A673 (cell line): ENCODE measurements around the gene INTS11. TPM values are rescaled to one million over a fixed set of nuclear protein-coding genes. Genes with fewer than 3 reads are reported as not detected.

ENCODE experiments used
- Bru-seq: library from RNA; stranded (reverse); fragments of 400-500 nt; gene quantifications from one replicate; lab custom pipeline; 2021; lab: Mats Ljungman, UMichigan
- BruChase-seq, 2 experiments: library from RNA; stranded (reverse); fragments of 400-500 nt; gene quantifications; one replicate each; lab custom pipeline; 2021; lab: Mats Ljungman, UMichigan
- BruUV-seq: library from RNA; stranded (reverse); fragments of 400-500 nt; replicated peaks from 2 replicates; lab custom pipeline; 2021; lab: Mats Ljungman, UMichigan
- CTCF ChIA-PET: fragments of 300-600 bp; sonication (Branson Sonifier 250); formaldehyde crosslinking; loops from one replicate; lab custom pipeline; 2022; ENCODE audit warnings: antibody characterized with exemption; lab: Charles Lee
- POLR2A ChIA-PET: fragments of 300-600 bp; sonication (Branson Sonifier 250); formaldehyde crosslinking; loops from one replicate; lab custom pipeline; 2022; ENCODE audit warnings: antibody characterized with exemption; ENCODE audit not compliant: low non-redundant PET; lab: Charles Lee
- DNase-seq: peaks from one replicate; pipeline ENCODE4 v3.0.0-alpha.2; 2015; ENCODE audit warnings: low spot score
- H3K27ac ChIP-seq: fragments of 200-600 bp; sonication (generic); 2 replicates; pipeline ENCODE4 v1.5.1; 2016; ENCODE audit warnings: mixed run types, low read depth, mild to moderate bottlenecking, mixed read lengths, antibody characterized with exemption, low read length; ENCODE audit not compliant: poor library complexity, severe bottlenecking
- H3K27me3 ChIP-seq: fragments of 200-600 bp; sonication (generic); replicated peaks from 2 replicates; pipeline ENCODE4 v1.6.1; 2017; ENCODE audit warnings: mixed run types, low read depth, mild to moderate bottlenecking, mixed read lengths, antibody characterized with exemption, low read length; ENCODE audit not compliant: insufficient read depth, poor library complexity
- H3K36me3 ChIP-seq: fragments of 200-600 bp; sonication (generic); 2 replicates; pipeline ENCODE4 v1.6.1; 2016; ENCODE audit warnings: mixed run types, mild to moderate bottlenecking, mixed read lengths, antibody characterized with exemption, low read length; ENCODE audit not compliant: insufficient read depth, poor library complexity, severe bottlenecking
- H3K4me1 ChIP-seq: fragments of 200-600 bp; sonication (generic); 2 replicates; pipeline ENCODE4 v1.6.1; 2017; ENCODE audit warnings: mixed run types, mild to moderate bottlenecking, mixed read lengths, antibody characterized with exemption, low read length; ENCODE audit not compliant: insufficient read depth, poor library complexity, severe bottlenecking
- H3K4me3 ChIP-seq: fragments of 200-600 bp; sonication (generic); 2 replicates; pipeline ENCODE4 v1.5.1; 2016; ENCODE audit warnings: low read depth, mixed run types, mild to moderate bottlenecking, mixed read lengths, low read length; ENCODE audit not compliant: poor library complexity, severe bottlenecking
- H3K9me3 ChIP-seq: fragments of 200-600 bp; sonication (generic); 2 replicates; pipeline ENCODE4 v1.6.1; 2016; ENCODE audit warnings: mixed run types, low read depth, mild to moderate bottlenecking, mixed read lengths, antibody characterized with exemption, low read length; ENCODE audit not compliant: poor library complexity, severe bottlenecking
- EZH2 ChIP-seq: fragments of 200-600 bp; sonication (generic); IDR thresholded peaks from 2 replicates; pipeline ENCODE4 v1.6.1; 2017; ENCODE audit warnings: borderline replicate concordance, low read depth, mild to moderate bottlenecking, mixed read lengths, antibody characterized with exemption, low read length; ENCODE audit not compliant: poor library complexity, severe bottlenecking
- intact Hi-C: fragments of 100-400 bp; cut with micrococcal nuclease; formaldehyde crosslinking; loops from one replicate; pipeline ENCODE4 v1.10.0; 2022; ENCODE audit not compliant: unreplicated experiment
- long read RNA-seq: library from polyadenylated mRNA; stranded (forward); transcript quantifications from one replicate; pipeline ENCODE4 v2.0.0, GENCODE V29; 2022
- total RNA-seq: library from RNA; stranded (reverse); gene quantifications from 2 replicates; pipeline ENCODE4 v1.2.3, GENCODE V29; 2021
- TF ChIP-seq, protein P1 (sequence below): fragments of 300-800, 200-600 bp; sonication (generic); conservative IDR thresholded peaks from 2 replicates; pipeline ENCODE4 v1.5.1; 2017; ENCODE audit warnings: low read depth, mild to moderate bottlenecking, antibody characterized with exemption, low read length, moderate library complexity, mixed read lengths

Gene INTS11
- 156 and 182 TPM in 2 replicates for total RNA-seq
- Bru-seq, nascent RNA, result percentile 67 among the genes with signal in this experiment
- percentile 83 among the genes with signal in this experiment for BruChase-seq, experiment 1, labeled RNA remaining after a 2-hour chase
- percentile 88 among the genes with signal in this experiment for BruChase-seq, experiment 2, labeled RNA remaining after a 6-hour chase
- long read RNA-seq, transcript INTS11-205 (4 exons, 1,104 nt), result minor isoform, 5 of 231 reads
- long read RNA-seq, transcript INTS11-208 (17 exons, 2,148 nt), result major isoform, 164 of 231 reads
- long read RNA-seq, partial matches to known transcripts, result 24 of 231 reads
- long read RNA-seq, other reads (novel, unspliced or antisense), result 33 of 231 reads

DNA sequence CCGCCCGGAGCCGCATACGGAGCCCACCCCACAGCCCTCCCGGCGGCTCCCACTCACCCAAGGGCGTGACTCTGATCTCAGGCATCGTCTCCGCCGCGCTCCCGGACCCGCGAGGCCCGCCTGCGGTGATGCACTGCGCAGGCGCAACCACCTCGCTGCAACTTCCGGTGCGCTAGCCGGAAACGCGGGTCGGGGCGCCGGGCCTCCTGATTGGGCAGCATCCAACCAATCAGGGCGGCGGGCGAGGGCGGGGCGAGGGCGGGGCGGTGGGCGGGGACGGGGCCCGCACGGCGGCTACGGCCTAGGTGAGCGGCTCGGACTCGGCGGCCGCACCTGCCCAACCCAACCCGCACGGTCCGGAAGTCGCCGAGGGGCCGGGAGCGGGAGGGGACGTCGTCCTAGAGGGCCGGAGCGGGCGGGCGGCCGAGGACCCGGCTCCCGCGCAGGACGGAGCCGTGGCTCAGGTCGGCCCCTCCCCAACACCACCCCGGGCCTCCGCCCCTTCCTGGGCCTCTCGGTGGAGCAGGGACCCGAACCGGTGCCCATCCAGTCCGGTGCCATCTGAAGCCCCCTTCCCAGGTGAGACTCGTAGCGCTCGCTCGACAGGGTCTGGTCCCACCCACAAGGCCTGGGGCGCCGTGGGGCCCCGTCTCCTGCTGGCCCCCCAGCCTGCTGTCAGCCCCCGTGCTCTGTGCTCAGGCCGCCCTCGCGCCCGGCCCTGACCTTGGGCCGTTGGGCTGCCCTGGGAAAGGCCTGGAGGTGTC, at the start of gene INTS11, which contains the start of gene CPTP:
TSS of gene INTS11 (minus strand) at position 137 of the 764 bp plus-strand sequence. CDS start at position 85, 52 bp downstream.
TSS of gene CPTP (plus strand) at position 279 of the 764 bp plus-strand sequence. CDS start 2,109 bp downstream, outside the sequence.
- ChIA-PET CTCF (no interaction called here), POLR2A (no interaction called here)
- Histone ChIP-seq H3K4me3 (peak within 1 kb of the TSS; percentile 98), H3K27me3 (no peaks in the 10 kb centered on the region), H3K9me3 (no peaks in the 10 kb centered on the region), H3K27ac (peak within 1 kb of the TSS; percentile 93), H3K4me1 (peaks cover 8% of the 10 kb centered on the region), H3K36me3 (peaks cover 12% of the 10 kb centered on the region)
- intact Hi-C loops, result no loop called here
- no TSS peak for BruUV-seq
- peak; percentile 94 for DNase-seq
- no peak for TF ChIP-seq EZH2
- TF ChIP-seq, protein P1, sequence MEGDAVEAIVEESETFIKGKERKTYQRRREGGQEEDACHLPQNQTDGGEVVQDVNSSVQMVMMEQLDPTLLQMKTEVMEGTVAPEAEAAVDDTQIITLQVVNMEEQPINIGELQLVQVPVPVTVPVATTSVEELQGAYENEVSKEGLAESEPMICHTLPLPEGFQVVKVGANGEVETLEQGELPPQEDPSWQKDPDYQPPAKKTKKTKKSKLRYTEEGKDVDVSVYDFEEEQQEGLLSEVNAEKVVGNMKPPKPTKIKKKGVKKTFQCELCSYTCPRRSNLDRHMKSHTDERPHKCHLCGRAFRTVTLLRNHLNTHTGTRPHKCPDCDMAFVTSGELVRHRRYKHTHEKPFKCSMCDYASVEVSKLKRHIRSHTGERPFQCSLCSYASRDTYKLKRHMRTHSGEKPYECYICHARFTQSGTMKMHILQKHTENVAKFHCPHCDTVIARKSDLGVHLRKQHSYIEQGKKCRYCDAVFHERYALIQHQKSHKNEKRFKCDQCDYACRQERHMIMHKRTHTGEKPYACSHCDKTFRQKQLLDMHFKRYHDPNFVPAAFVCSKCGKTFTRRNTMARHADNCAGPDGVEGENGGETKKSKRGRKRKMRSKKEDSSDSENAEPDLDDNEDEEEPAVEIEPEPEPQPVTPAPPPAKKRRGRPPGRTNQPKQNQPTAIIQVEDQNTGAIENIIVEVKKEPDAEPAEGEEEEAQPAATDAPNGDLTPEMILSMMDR, result no peak

DNA sequence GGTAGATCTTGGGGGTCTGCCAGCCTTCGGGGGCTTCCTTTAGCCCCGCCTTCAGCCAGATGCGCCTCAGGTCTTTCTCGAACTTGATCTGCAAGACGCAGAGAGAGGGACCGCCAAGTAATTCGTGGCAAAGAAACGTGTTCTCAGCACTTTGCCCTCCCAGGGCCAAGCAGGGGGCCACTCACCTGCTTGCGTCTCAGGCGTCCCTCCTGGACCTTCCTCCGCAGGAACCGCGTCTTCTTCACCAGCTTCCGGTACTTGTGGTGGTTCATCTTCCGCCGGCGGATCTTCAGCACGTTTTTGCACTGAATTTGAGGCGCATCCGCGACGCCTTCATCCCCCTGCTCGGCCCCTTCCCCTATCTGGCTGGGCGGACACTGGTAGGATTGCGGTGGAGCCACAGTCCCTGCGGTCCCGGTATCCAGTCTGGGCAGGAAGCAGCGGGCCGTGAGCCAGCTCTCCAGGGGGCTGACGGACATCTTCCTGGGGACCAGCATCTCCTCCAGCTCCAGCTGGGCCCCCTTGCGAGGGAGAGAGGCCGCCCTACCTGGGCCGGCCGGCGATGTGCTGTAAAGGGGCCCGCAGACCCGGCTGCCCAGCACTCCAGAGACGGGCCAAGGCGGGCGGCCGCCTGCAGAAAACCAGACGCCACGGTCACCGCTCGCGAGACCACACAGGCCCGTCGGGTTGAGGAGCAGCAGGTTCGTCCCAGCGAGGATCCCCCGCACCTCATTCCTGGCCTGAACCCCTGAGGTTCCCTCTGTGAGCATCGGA, 49.5 kb upstream of the INTS11 start:
- no peak for TF ChIP-seq EZH2
- TF ChIP-seq, protein P1, result no peak
- no peaks in the 10 kb centered on the region for H3K36me3 ChIP-seq
- no peaks in the 10 kb centered on the region for H3K9me3 ChIP-seq
- H3K27me3 ChIP-seq, result no peaks in the 10 kb centered on the region
- BruUV-seq, result TSS peak; percentile 91
- peaks cover 10% of the 10 kb centered on the region for H3K4me1 ChIP-seq
- peak overlapping the region; percentile 93 for H3K27ac ChIP-seq
- no peak for DNase-seq
- intact Hi-C loops, result loop anchor here (10.0 kb wide), 1 partner anchor 259 kb away; the partner anchor contains the start of gene C1orf159
- POLR2A ChIA-PET, result no interaction called here
- H3K4me3 ChIP-seq, result peak overlapping the region; percentile 98
- CTCF ChIA-PET, result no interaction called here
